Measurements from ENCODE around the gene CEP70. TPM values are rescaled to one million over a fixed set of nuclear protein-coding genes. Genes with fewer than 3 reads are reported as not detected.
"Not testable (repeated sequence)": the region's sequence is repeated elsewhere in the genome, so short reads cannot be mapped to it uniquely, and the experiment has no call there.

The CEP70 gene
- total and polyA plus RNA-seq, 9 donors, result 12.4 to 101 (median 64.3) TPM

GRCh38 chr3:138494607-138494929, 99.5 kb downstream of the CEP70 start:
- Histone ChIP-seq H3K9me3 (no peaks in the 10 kb centered on the region), H3K27ac (no peak overlapping the region), H3K36me3 (no peaks in the 10 kb centered on the region), H3K4me1 (ENCODE audit: insufficient read depth) (no peaks in the 10 kb centered on the region), H3K27me3 (no peaks in the 10 kb centered on the region), H3K4me3 (no peak overlapping the region)
- TF ChIP-seq EP300 (IDR thresholded peaks at IDR 0.05) (no peak), POLR2A (IDR thresholded peaks at IDR 0.05) (no peak), CTCF (IDR thresholded peaks at IDR 0.05) (no peak)
- intact Hi-C loops (cut with DNase I), result no loop called here
- no peak for DNase-seq

GRCh38 chr3:138493804-138494606, 100.1 kb downstream of the CEP70 start:
- no peaks in the 10 kb centered on the region for H3K4me1 ChIP-seq (ENCODE audit: insufficient read depth)
- no peaks in the 10 kb centered on the region for H3K36me3 ChIP-seq
- H3K4me3 ChIP-seq, result no peak overlapping the region
- no peak overlapping the region for H3K27ac ChIP-seq
- no peaks in the 10 kb centered on the region for H3K9me3 ChIP-seq
- no peak for DNase-seq
- TF ChIP-seq POLR2A (IDR thresholded peaks at IDR 0.05) (no peak), EP300 (IDR thresholded peaks at IDR 0.05) (no peak), CTCF (IDR thresholded peaks at IDR 0.05) (no peak)
- intact Hi-C loops (cut with DNase I), result no loop called here
- WGBS, 3 donors, result 95 to 97% (median 95%) methylated on average over 3 of the region's 3 CpGs
- H3K27me3 ChIP-seq, result no peaks in the 10 kb centered on the region

- no peak for TF ChIP-seq CTCF (IDR thresholded peaks at IDR 0.05)
- no peak for TF ChIP-seq POLR2A (IDR thresholded peaks at IDR 0.05)
- no peak for TF ChIP-seq EP300 (IDR thresholded peaks at IDR 0.05)
- intact Hi-C loops (cut with DNase I), result no loop called here
- H3K4me3 ChIP-seq, result no peak overlapping the region
- no peaks in the 10 kb centered on the region for H3K9me3 ChIP-seq
- no peaks in the 10 kb centered on the region for H3K4me1 ChIP-seq (ENCODE audit: insufficient read depth)
- H3K27me3 ChIP-seq, result no peaks in the 10 kb centered on the region
- H3K36me3 ChIP-seq, result no peaks in the 10 kb centered on the region
- WGBS, 3 donors, result 94 to 97% (median 94%) methylated on average over 4 of the region's 4 CpGs
- no peak overlapping the region for H3K27ac ChIP-seq
- no peak for DNase-seq
These were observed 100.9 kb downstream of the CEP70 start for GRCh38 chr3:138492980-138493675.

- WGBS, 3 donors, result 73 to 100% (median 100%) methylated on average over 1 of the region's 1 CpG
- no peak for TF ChIP-seq CTCF (IDR thresholded peaks at IDR 0.05)
- no peak for TF ChIP-seq POLR2A (IDR thresholded peaks at IDR 0.05)
- no peak for TF ChIP-seq EP300 (IDR thresholded peaks at IDR 0.05)
These were observed 102.1 kb downstream of the CEP70 start for GRCh38 chr3:138491971-138492370.

GRCh38 chr3:138486580-138486979, 107.5 kb downstream of the CEP70 start:
- H3K27ac ChIP-seq; H3K36me3 ChIP-seq; intact Hi-C loops (cut with DNase I); H3K27me3 ChIP-seq; H3K9me3 ChIP-seq; DNase-seq; H3K4me1 ChIP-seq (ENCODE audit: insufficient read depth); H3K4me3 ChIP-seq: not testable (repeated sequence)
- 91 to 92% (median 92%) methylated on average over 6 of the region's 6 CpGs for WGBS, 3 donors

More at GRCh38 chr3:138491971-138492370, 102.1 kb downstream of the CEP70 start:
- no peaks in the 10 kb centered on the region for H3K36me3 ChIP-seq
- no peak overlapping the region for H3K27ac ChIP-seq
- DNase-seq, result no peak
- H3K4me3 ChIP-seq, result no peak overlapping the region
- intact Hi-C loops (cut with DNase I), result no loop called here
- H3K4me1 ChIP-seq (ENCODE audit: insufficient read depth), result no peaks in the 10 kb centered on the region
- H3K9me3 ChIP-seq, result peaks cover 0 to 5% of the 10 kb centered on the region in 2 donors
- no peaks in the 10 kb centered on the region for H3K27me3 ChIP-seq

GRCh38 chr3:138484672-138485071, 109.4 kb downstream of the CEP70 start:
- 96 to 100% (median 98%) methylated on average over 11 to 17 of the region's 17 CpGs for WGBS, 3 donors
- H3K36me3 ChIP-seq; intact Hi-C loops (cut with DNase I); H3K27me3 ChIP-seq; H3K9me3 ChIP-seq; H3K4me1 ChIP-seq (ENCODE audit: insufficient read depth); H3K27ac ChIP-seq; H3K4me3 ChIP-seq; DNase-seq: not testable (repeated sequence)
